Measurements from ENCODE around the gene CTSV.

GRCh38 chr9:97039514-97039860 lies 545 bp upstream of the CTSV start:
- TF ChIP-seq, protein P1, sequence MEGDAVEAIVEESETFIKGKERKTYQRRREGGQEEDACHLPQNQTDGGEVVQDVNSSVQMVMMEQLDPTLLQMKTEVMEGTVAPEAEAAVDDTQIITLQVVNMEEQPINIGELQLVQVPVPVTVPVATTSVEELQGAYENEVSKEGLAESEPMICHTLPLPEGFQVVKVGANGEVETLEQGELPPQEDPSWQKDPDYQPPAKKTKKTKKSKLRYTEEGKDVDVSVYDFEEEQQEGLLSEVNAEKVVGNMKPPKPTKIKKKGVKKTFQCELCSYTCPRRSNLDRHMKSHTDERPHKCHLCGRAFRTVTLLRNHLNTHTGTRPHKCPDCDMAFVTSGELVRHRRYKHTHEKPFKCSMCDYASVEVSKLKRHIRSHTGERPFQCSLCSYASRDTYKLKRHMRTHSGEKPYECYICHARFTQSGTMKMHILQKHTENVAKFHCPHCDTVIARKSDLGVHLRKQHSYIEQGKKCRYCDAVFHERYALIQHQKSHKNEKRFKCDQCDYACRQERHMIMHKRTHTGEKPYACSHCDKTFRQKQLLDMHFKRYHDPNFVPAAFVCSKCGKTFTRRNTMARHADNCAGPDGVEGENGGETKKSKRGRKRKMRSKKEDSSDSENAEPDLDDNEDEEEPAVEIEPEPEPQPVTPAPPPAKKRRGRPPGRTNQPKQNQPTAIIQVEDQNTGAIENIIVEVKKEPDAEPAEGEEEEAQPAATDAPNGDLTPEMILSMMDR (optimal IDR thresholded peaks at IDR 0.05 in 1 of 3, IDR thresholded peaks at IDR 0.05 in 1 of 3, conservative IDR thresholded peaks at IDR 0.05 in 1 of 3; ENCODE audit: extremely low read depth in 1 of 3, insufficient read depth in 2 of 3, low read length in 3 of 3): no peak
- no peak for TF ChIP-seq EZH2 (IDR thresholded peaks at IDR 0.05; ENCODE audit: low read length)
